HepG2 (cell line): ENCODE results near the gene RDH11. TPM values are rescaled to one million over a fixed set of nuclear protein-coding genes. Genes with fewer than 3 reads are reported as not detected.
"Not testable (repeated sequence)": the region's sequence is repeated elsewhere in the genome, so short reads cannot be mapped to it uniquely, and the experiment has no call there.

ENCODE experiments used
- ATAC-seq: fragments of 200-7000 bp; cut with Tn5 transposase; 3 replicates; pipeline ENCODE4 v1.9.1; 2020; ENCODE audit warnings: mild to moderate bottlenecking, moderate library complexity
- BruUV-seq: library from RNA; stranded (reverse); fragments of 400-500 nt; replicated peaks from 2 replicates; lab custom pipeline; 2021; lab: Mats Ljungman, UMichigan
- CTCF ChIA-PET: fragments of 300-600 bp; formaldehyde crosslinking; extraction: SDS; loops from one replicate; lab custom pipeline; 2021; ENCODE audit warnings: low total read pairs, inconsistent platforms, low intra/inter-chr PET ratio; lab: Yijun Ruan, JAX
- POLR2A ChIA-PET: fragments of 350-600 bp; sonication (Branson Sonifier 250); formaldehyde crosslinking; loops from one replicate; lab custom pipeline; 2020; ENCODE audit warnings: antibody characterized with exemption, inconsistent platforms; lab: Yijun Ruan, JAX
- DNase-seq: peaks from one replicate; pipeline ENCODE4 v3.0.0-alpha.2; 2015; ENCODE audit warnings: low spot score
- FAIRE-seq: peaks from 3 replicates; lab custom pipeline; 2011; peaks lifted over from hg19 to GRCh38; lab: Jason Lieb, UNC
- H2AFZ ChIP-seq: one replicate; pipeline ENCODE4 v1.6.1; 2011; ENCODE audit warnings: low read length, inconsistent platforms
- H3K27ac ChIP-seq: fragments of 300-600 bp; 3 replicates; pipeline ENCODE4 v1.8.0; 2011; ENCODE audit warnings: mixed run types, mild to moderate bottlenecking, mixed read lengths, low read length, inconsistent platforms; ENCODE audit not compliant: insufficient read depth; ENCODE audit errors: extremely low read length
- H3K27me3 ChIP-seq, 2 experiments: fragments of 200-600 bp in 1 of 2; 2 replicates in 1 of 2; 3 replicates in 1 of 2; pipeline versions ENCODE4 v1.6.0 to v1.8.0; 2011; ENCODE audit warnings: low read length in 2 of 2, mild to moderate bottlenecking in 2 of 2, moderate library complexity in 2 of 2, inconsistent platforms in 1 of 2; ENCODE audit not compliant: insufficient read depth in 2 of 2, control insufficient read depth in 1 of 2
- H3K36me3 ChIP-seq, 2 experiments: fragments of 200-600 bp in 1 of 2; replicated peaks in 1 of 2; 2 replicates in 1 of 2; 3 replicates in 1 of 2; pipeline versions ENCODE4 v1.5.1 to v1.8.0; 2011; ENCODE audit warnings: low read length in 2 of 2, inconsistent platforms in 1 of 2; ENCODE audit not compliant: insufficient read depth in 2 of 2, control insufficient read depth in 1 of 2
- H3K4me1 ChIP-seq: 2 replicates; pipeline ENCODE4 v1.5.1; 2012; ENCODE audit warnings: low read length, inconsistent platforms; ENCODE audit not compliant: insufficient read depth
- H3K4me2 ChIP-seq: 2 replicates; pipeline ENCODE4 v1.6.0; 2011; ENCODE audit warnings: low read depth, low read length, inconsistent platforms
- H3K4me3 ChIP-seq, 3 experiments: fragments of 200-600 bp in 1 of 3; sonication (generic), shearing (Covaris generic) in 1 of 3; replicated peaks in 1 of 3; 2 replicates each; pipeline ENCODE4 v1.5.1; 2011 to 2016; ENCODE audit warnings: low read length in 3 of 3, inconsistent platforms in 2 of 3, low read depth in 2 of 3, mild to moderate bottlenecking in 2 of 3, control low read depth in 1 of 3, mixed read lengths in 1 of 3; ENCODE audit not compliant: insufficient read depth in 1 of 3
- H3K79me2 ChIP-seq: one replicate; pipeline ENCODE4 v1.6.1; 2011; ENCODE audit warnings: low read length, inconsistent platforms; ENCODE audit not compliant: insufficient read depth
- H3K9ac ChIP-seq: 2 replicates; pipeline ENCODE4 v1.6.0; 2011; ENCODE audit warnings: mild to moderate bottlenecking, low read depth, low read length, inconsistent platforms; ENCODE audit not compliant: insufficient read depth
- H3K9me3 ChIP-seq: 2 replicates; pipeline ENCODE4 v1.5.1; 2012; ENCODE audit warnings: mild to moderate bottlenecking, low read length
- H4K20me1 ChIP-seq: 2 replicates; pipeline ENCODE4 v1.6.0; 2011; ENCODE audit warnings: inconsistent platforms, mild to moderate bottlenecking, low read length, moderate library complexity; ENCODE audit not compliant: insufficient read depth
- CBX2 ChIP-seq, 2 experiments: fragments of 200-600 bp in 1 of 2; sonication (generic); formaldehyde crosslinking in 1 of 2; IDR thresholded peaks; 2 replicates each; pipeline versions ENCODE4 v1.7.0 to v1.8.1; 2018 to 2022; ENCODE audit warnings: low read depth in 2 of 2, low read length in 1 of 2, mild to moderate bottlenecking in 1 of 2, missing genetic modification reagents in 1 of 2
- FOXO1 ChIP-seq: sonication (generic); formaldehyde crosslinking; IDR thresholded peaks from 2 replicates; pipeline ENCODE4 v1.4.0; 2020; ENCODE audit warnings: missing genetic modification reagents
- PLRG1 ChIP-seq: fragments of 450-650 bp; conservative IDR thresholded peaks from 2 replicates; pipeline ENCODE4 v1.6.1; 2016
- REL ChIP-seq: sonication (generic); formaldehyde crosslinking; conservative IDR thresholded peaks from 2 replicates; pipeline ENCODE4 v1.8.0; 2022; ENCODE audit warnings: mild to moderate bottlenecking, missing genetic modification reagents, moderate library complexity
- REST ChIP-seq, 2 experiments: IDR thresholded peaks; 2 replicates each; pipeline ENCODE4 v1.6.1; 2011 to 2012; ENCODE audit warnings: low read length in 2 of 2, borderline replicate concordance in 1 of 2, low read depth in 1 of 2, mild to moderate bottlenecking in 1 of 2, moderate library complexity in 1 of 2
- SP1 ChIP-seq, 2 experiments: fragments of 450-650 bp in 1 of 2; sonication (generic) in 1 of 2; formaldehyde crosslinking in 1 of 2; IDR thresholded peaks; 2 replicates each; pipeline versions ENCODE4 v1.4.0 to v1.6.1; 2016 to 2020; ENCODE audit warnings: missing genetic modification reagents in 1 of 2
- ZBTB44 ChIP-seq: sonication (generic); formaldehyde crosslinking; IDR thresholded peaks from 2 replicates; pipeline ENCODE4 v1.4.0; 2020; ENCODE audit warnings: missing genetic modification reagents
- WGBS: methylation state at CpG from one replicate; pipeline ENCODE4 v1.1.6; 2017; ENCODE audit warnings: low lambda C conversion rate; 5-methylcytosine and 5-hydroxymethylcytosine counted together
- in situ Hi-C: cut with HindIII; loops from 2 replicates; pipeline ENCODE4 v1.10.0; 2017; ENCODE audit warnings: low pct_unique_long_range_greater_than_20kb; ENCODE audit not compliant: extremely low pct_ligation_motif_present
- intact Hi-C: fragments of 100-400 bp; cut with micrococcal nuclease; formaldehyde crosslinking; loops from one replicate; pipeline ENCODE4 v1.10.0; 2022; ENCODE audit not compliant: unreplicated experiment
- polyA plus RNA-seq, 8 experiments: library from polyadenylated mRNA; depleted of rRNA in 3 of 8; stranded (reverse) in 7 of 8; unstranded in 1 of 8; fragments of >200 nt; fragmentation: Illumina TruSeq in 4 of 8; extraction: Trizol in 4 of 8; gene quantifications; 2 replicates each; pipeline versions ENCODE4 v1.2.1 to v1.2.3, GENCODE V29; 2011 to 2016; ENCODE audit warnings: low read depth in 4 of 8, missing spikeins in 1 of 8, mixed read lengths in 1 of 8; ENCODE audit not compliant: insufficient read depth in 1 of 8
- total RNA-seq, 5 experiments: library from RNA; depleted of rRNA; stranded (reverse); fragments of >200 nt; fragmentation: Illumina TruSeq; extraction: Trizol; gene quantifications; 2 replicates each; pipeline ENCODE4 v1.2.3, GENCODE V29; 2016; ENCODE audit warnings: low read depth in 1 of 5

The RDH11 gene
- total and polyA plus RNA-seq, 2 of the 13 experiments (the other 11 are each of a cell fraction or from before 2014, with no cell fraction given): 106 to 131 TPM

GRCh38 chr14:67704484-67705089, 9.0 kb upstream of the RDH11 start (continued):
- TF ChIP-seq FOXO1 (no peak), SP1 (IDR thresholded peaks at IDR 0.05) (no peak), SP1 (CRISPR knock-in tag; IDR thresholded peaks at IDR 0.05) (no peak)

- H2AFZ ChIP-seq: peak overlapping the region; percentile 44
- POLR2A ChIA-PET: interaction anchor here (1.0 to 1.3 kb wide), 6 partner anchors 9 to 120 kb away, joined by 4 to 10 read pairs (median 6); partner anchors contain the start of genes ARG2 and RDH11
- no peaks in the 10 kb centered on the region for H3K79me2 ChIP-seq
- H3K36me3 ChIP-seq: no peaks in the 10 kb centered on the region
- in situ Hi-C loops (loop anchor here (5.0 to 10.0 kb wide), 3 partner anchors 37 to 119 kb away; partner anchors contain the start of gene ARG2), intact Hi-C loops (loop anchor here (1.0 to 10.0 kb wide), 7 partner anchors 29 to 279 kb away; partner anchors contain the start of genes ARG2 and VTI1B)
- TF ChIP-seq CBX2 (IDR thresholded peaks at IDR 0.05; ENCODE audit: low read depth, low read length): no peak
- no peak for TF ChIP-seq CBX2 (CRISPR knock-in tag; IDR thresholded peaks at IDR 0.05; ENCODE audit: low read depth)
- TF ChIP-seq PLRG1: no peak
- TF ChIP-seq ZBTB44 (CRISPR knock-in tag): no peak
- TF ChIP-seq REL (CRISPR knock-in tag): no peak
- no peak for TF ChIP-seq REST (IDR thresholded peaks at IDR 0.05; ENCODE audit: borderline replicate concordance in 1 of 2, low read depth in 1 of 2, low read length in 2 of 2)
- DNase-seq: no peak
- H3K27me3 ChIP-seq: no peaks in the 10 kb centered on the region
- H3K27ac ChIP-seq: no peak overlapping the region
- peak overlapping the region; percentile 30; the same call in 1 of the 2 replicates for H3K4me2 ChIP-seq
- 26% methylated on average over 3 of the region's 3 CpGs for WGBS
- no peak overlapping the region for H3K4me3 ChIP-seq
- peaks cover 6% of the 10 kb centered on the region; the same call in 1 of the 2 replicates for H3K9me3 ChIP-seq
- ATAC-seq: no peak
- BruUV-seq: no TSS peak
- no peak overlapping the region for H3K9ac ChIP-seq
- no peak for FAIRE-seq
- CTCF ChIA-PET: interaction anchor here (1.0 to 3.7 kb wide), 6 partner anchors 29 to 277 kb away, joined by 3 to 29 read pairs (median 9); partner anchors contain the start of genes ARG2, PIGH and VTI1B
- H3K4me1 ChIP-seq: peaks cover 22% of the 10 kb centered on the region
- H4K20me1 ChIP-seq: no peaks in the 10 kb centered on the region
These were observed 8.4 kb upstream of the RDH11 start for GRCh38 chr14:67703997-67704396.

GRCh38 chr14:67701492-67701891, 5.9 kb upstream of the RDH11 start, which contains the start of gene RDH12:
Gene RDH12, plus strand, starts transcription at chr14:67701886. Its CDS starts 20,757 bp downstream, at chr14:67722643.
- ATAC-seq, H3K9me3 ChIP-seq, H4K20me1 ChIP-seq, H3K36me3 ChIP-seq, H3K4me3 ChIP-seq, H3K4me2 ChIP-seq, H2AFZ ChIP-seq, H3K27me3 ChIP-seq, H3K27ac ChIP-seq, H3K79me2 ChIP-seq, POLR2A ChIA-PET, DNase-seq, BruUV-seq, H3K9ac ChIP-seq, FAIRE-seq: not testable (repeated sequence)
- 79% methylated on average over 8 of the region's 8 CpGs for WGBS
- intact Hi-C loops (loop anchor here (10.0 kb wide), 3 partner anchors 63 to 277 kb away; no protein-coding TSS in a partner anchor), in situ Hi-C loops (loop anchor here (5.0 to 10.0 kb wide), 3 partner anchors 34 to 117 kb away; partner anchors contain the start of gene ARG2)
- peaks cover 47% of the 10 kb centered on the region for H3K4me1 ChIP-seq
- CTCF ChIA-PET: interaction anchor here (1.1 kb wide), 1 partner anchor 82 kb away, joined by 3 read pairs; the partner anchor contains the start of gene ARG2
